GM21381 (cell line): ENCODE data around the gene ARID1B.

Experiments
- ATAC-seq: cut with Tn5 transposase; IDR thresholded peaks from one replicate; pipeline ENCODE4 v1.9.1; 2021; ENCODE audit warnings: mild to moderate bottlenecking, moderate library complexity; ENCODE audit not compliant: unreplicated experiment

ARID1B gene

DNA sequence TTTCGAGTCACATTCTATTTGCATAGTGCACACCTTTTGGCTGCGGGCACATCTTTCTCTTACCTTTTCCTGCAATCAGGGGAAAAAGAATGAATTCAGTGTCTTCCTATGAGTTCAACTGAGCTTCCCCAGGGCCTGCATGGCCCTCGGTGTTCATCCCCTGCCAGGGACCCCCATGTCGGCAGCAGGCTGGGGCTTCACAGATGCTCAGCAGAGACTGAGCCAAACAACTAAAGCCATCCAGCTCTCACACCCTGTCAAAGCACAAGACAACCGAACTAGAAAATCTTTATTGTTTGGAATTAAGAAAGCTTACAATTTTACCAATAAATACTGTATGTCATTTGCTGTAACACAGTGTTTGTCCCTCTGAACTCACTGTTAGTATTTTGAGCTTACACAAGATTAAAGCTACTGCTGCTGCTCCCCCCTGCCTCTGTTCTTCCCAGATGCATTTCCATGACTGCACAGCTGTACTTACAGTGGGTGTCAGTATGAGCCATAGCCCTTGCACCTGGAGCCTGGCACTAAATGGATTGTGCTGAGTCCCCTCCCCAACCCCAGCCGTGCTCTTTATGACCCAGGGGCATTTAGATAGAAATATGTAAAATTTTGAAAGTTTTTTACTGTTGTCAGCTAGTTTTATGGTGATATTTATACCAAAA, 340.4 kb downstream of the ARID1B start:
- no peak for ATAC-seq

DNA sequence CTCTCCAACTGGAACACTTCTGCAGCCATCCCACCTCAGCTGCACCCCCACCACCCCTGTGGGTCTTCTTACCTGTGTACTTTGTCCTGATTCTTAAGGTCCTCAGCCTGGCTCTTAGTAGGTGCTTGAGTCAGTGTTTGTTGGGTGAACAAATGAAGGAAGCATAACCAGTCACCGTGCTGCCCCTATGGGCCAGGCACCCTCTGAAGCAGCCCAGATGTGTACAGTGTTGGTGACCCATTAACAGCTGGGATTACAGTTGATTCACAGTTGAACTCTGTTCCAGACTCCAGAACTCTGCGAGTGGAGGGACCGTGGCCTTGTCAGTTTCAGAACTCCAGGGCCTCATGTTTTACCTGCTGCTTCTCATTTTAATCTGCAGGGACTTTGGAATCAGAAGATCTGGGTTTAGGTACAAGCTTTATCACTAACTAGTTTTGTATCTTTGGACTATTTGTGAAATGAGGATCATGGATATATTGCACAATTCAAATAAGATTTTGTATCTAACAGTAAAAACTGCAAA, 342.4 kb downstream of the ARID1B start:
- no peak for ATAC-seq

DNA sequence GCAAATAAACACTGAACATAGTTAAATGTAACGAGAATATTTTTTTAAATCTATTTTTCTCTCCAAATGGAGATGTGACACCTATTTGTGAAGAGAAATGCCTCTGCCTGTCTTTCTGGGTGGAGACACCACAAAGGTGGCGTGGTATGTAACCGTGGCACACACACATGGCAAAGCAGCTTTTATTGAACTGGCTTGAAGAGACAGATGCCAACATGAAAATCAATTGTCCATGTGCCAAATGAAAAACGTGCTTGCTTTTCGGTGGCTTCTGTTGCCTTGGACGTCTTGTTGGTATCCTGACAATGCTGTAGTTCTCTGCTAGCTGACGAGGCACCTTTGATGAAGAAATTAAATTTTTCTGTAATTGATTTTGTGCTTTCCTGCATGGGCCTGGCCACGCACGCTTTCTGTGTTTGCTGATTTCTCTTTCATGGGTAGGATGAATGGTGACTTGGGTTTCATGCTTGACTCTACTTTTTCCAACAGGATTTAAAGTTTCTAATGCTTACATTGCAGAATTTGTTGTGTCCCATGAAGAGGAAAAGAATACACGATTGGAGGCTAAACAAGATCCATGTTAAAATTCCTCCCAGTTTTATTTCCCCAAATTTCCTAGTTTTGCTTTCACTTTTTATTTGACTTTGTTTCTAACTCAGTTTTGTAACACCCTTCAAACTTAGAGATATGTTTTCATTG, 343.5 kb downstream of the ARID1B start:
- ATAC-seq, result no peak

DNA sequence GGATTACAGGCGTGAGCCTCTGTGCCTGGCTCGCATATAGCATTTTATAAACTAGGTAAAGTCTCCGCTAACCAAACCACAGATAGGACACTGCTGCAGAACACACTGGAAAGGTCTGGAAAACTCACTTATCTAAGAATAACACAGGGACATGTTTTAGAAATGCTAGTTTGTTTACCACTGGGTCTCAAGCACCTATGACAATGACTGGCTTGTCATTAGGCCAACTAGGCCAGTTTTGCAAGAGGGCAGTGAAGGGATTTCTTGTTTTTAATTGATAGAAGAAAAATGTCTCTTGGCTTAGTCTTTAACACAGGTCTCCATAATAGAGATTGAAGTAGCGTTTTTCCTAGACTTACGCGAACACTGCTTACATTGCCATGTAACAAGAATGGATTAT, 344.7 kb downstream of the ARID1B start:
- no peak for ATAC-seq

DNA sequence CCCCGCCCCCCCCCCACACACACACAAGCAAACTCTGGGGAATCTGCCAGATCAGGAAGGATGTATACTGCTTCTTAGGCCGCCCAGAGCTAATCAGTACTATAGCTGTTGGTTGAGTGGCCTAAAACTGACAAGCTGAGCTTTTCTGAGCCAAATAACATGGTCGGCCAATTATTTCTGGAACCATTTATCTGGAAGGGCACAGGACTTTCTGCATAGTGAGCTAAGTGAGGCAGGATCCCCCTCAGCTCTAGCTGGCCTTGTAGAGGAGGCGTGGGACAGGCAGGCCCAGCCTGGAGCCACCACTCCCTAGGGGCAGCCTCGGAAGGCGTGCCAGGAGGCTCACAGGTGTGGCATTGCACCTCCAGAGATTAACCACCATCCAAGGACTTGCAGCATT, 346.1 kb downstream of the ARID1B start:
- no peak for ATAC-seq

DNA sequence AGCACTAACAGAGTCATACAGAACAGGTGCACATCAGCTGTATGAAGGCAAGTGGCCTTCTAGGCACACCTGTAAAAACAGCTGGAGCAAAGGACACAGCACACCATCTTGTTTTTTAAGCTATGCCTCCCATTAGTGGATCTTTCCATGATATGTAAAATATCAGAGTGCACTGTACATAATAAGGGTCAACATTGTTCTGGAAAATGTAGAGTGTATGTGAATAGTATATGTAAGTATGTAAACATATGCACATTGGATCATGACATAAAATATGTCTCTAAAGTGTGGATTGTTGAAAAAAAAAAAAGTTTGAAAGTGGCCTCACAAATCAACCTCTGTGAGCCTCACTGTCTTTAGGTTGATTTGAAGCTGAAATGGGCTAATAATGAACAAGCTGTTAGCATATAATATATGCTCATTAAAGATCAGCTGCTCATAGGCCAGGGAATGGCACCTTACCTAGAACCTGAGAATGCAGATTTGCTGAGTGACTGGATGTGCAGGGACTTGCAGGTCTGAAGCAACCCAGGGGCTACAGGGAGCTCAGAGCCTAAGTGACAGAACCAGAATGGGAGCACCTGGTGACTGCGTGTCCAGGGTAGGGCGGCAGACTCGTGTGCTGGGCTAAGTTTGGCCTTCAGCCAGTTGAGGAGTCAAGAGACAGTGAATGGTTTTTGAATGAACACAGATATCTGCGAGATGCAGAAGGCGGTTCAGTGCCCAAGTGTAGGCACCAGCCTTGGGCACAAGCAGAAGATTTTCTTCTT, 347.5 kb downstream of the ARID1B start:
- no peak for ATAC-seq

DNA sequence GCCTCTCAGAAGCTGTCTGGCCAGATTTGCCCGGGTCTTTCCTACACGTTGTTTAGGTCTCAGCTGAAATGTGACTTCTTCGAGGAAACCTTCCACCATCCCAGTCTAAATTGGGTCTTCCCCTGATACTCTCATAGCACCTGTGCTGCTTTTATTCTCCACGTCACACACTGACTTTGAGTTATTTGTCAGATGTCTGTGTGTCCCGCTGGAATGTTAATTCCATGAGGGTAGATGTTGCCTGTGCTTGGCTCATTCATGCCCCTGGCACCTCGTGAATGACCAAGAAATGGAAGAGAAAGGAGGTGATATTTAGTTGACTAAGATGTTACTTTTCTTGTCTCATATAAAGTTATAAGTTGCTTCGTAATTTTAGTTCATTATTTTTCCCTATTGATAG, 348.4 kb downstream of the ARID1B start:
- ATAC-seq, result no peak

DNA sequence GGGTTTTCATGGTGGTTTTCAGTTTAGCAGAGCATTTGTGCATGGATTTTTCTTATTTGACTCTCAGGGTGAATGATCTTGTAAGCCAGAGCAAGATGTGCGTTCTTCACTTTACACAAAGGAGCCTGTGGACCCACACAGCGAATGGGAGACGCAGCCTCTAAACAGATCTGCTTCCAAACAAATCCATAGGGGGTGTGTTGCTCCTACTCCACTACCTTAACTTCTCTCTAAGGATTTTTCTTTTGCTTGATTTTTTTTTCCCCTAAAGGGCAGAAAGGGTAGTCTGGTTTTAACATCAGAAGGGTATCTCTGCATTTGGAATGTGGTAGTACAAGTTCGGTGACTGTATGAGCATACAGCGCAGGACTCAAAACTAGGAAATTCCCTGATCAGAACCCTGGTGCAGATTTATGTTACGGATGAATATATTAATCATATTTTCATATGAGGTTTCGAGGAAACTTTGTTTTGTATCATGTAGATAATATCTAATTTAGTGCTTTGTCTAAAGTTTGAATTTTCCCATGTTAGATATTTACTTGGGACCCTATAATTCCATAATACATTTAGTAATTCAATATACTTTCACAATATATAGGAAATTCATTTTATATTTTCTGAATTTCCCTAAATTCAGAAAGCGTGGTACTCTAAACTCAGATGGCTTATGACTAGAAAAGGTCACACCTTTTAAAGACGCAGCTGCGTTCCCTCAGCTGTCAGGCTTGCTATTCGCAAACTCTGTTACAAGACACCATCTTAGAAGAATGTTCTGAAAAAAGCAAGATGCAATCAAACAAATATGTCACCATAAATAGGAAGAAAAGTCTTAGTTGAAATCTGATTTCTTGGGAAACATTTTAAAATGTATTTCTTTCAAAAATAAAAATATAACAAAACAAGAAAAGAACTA, 349.3 kb downstream of the ARID1B start:
- no peak for ATAC-seq

DNA sequence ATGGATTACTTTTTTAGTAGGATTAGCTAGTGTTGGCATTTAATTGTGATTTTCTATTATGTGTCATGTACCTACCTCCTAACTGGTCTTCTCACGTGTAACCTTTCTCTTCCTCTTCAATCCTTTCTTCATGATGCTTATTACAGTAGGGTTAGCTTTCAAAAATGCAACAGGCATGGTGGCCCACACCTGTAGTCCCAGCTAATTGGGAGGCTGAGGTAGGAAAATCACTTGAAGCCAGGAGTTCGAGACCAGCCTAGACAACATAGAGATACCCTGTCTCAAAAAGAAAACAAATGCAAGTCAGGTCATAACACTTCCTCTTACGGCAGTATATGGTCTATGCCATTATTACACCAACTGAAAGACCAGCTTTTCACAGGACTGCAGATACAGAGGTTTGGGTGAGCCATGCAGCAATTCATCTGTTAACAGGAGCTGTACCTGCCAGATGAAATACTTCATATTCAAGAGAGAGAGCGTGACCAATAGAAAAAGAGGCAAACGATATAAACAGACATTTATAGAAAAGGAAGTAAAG, 351.1 kb downstream of the ARID1B start:
- no peak for ATAC-seq

DNA sequence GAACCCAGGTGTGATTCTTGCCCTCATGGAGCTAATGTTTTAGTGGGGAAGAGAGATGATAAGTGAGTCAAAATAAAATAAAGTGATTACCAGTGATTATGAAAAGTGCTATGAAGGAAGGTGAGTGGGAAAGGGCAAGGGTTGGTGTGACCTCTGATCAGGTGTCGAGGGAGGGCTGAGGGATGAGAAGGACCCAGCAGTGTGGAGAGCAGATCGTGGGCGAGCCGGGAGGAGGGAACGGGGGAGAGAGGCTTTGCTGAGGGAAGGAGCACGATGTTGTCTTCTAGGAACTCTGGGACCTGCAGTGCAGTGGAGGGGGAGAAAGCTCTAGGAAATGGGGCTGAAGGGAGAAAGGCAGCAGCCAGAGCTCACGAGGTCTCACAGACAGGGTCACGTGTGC, 354.1 kb downstream of the ARID1B start:
- no peak for ATAC-seq

DNA sequence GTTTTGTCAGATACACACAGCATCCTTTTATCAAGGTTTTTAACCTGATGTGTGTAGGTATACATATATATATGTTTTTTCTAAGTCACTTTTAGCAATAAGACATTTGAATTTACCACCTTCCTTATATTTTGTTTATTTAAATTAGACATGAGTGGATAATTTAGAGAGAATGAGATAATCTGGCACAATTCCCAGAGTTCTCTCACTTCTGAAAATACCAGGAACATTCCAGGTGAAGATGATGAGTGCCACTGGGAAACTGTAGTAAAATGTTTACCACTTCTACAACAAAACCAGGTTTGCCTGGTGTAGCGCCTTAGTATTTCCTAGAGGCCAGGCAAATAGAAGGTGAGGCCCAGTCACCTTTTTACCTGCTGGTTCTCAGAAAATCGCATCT, 356.7 kb downstream of the ARID1B start:
- no peak for ATAC-seq

DNA sequence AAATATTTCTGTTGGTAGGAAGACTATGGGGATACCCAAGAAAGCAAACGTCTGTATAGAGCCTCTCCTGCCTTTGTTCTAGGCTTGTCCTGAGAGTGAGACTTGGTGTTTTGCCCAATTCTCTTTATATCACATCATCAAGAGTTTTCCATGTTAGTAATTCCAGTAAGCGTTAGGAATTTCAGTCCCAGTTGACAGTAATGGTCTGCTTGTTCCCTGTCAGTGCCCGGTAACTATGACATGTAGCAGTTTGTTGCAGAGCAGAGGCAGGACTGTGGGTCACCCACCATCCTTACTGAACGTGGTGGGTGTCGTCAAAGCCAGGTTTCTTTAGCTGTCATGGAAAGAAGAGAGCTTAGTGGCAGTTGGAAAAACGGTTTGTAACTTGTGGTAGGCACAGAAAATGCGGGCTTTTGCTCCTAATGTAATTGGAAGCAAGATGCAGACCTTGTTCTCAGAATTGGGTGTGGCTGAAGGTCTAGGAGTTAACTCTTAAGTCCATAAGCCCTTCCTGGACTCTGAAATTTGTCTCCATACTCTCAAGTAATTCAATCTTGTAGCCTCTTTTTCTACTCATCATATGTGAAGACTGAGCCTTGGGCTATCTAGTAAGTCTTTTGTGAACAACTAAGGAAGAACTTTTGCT, 357.3 kb downstream of the ARID1B start:
- ATAC-seq, result no peak

DNA sequence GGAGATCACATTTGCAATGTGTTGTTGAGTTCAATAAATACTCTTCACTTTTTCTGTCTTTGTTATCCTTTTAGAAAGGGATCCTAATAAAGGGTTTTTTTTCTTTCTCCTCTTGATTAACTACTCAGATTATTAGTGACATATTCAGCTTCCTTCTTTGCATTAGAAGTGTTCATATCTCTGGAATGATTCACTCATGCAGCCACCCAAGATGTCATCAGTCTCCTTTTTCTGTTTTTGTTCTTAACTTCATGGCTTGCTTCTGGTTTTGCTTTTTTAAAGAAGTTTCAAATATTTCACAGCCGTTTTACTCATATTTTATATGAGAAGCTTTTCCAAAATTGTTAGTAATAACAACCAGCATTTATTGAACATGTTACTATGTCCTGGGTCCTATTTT, 358.5 kb downstream of the ARID1B start:
- ATAC-seq, result no peak

DNA sequence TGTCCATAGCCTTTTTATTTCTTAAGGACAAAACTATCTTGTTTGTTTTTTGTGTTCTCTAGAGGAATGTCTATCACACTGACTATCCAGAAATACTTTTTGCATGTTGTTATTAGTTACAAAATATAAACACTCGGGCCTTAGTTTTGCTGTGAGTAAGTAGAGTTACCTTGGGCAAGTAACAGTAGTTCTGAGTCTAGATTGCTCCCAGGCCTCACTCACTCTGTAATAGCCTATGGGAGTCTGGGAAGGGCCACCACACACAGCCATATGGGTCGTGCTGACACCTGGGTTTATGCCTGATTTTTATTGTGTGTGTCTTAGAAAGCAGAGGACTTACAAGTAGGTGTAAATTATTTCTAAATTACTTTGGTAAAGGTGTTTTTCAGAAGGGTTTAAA, 360.3 kb downstream of the ARID1B start:
- no peak for ATAC-seq

DNA sequence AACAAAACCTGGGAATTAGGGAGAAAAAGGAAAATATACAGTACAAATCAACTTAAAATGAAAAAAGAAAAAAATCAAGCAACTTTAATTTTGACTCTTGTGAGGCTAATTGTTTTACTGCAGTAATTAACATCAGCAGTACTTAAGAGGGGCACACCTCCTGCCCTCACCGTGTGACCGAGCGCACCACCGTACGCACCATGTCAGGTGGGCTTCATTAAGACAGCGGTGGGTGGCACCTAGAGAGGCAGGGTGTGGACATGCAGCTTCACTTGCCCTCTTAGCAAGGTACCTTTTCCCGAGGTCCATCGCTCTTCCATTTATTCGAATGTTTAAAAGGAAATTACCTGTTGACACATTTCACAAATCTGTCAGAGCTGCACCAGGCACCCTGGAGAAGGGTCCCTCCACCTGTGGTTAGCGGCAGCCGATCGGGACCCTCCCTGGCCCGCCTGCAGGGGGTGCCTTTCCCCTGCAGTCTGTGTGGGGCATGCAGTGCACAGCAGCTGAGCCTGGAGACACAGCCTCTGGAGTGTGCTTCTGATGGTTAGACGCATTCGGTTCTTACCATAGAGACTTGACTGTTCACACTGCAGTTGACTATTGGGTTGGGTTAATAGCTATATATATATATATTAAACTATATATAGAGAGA, 362.0 kb downstream of the ARID1B start:
- ATAC-seq, result no peak

DNA sequence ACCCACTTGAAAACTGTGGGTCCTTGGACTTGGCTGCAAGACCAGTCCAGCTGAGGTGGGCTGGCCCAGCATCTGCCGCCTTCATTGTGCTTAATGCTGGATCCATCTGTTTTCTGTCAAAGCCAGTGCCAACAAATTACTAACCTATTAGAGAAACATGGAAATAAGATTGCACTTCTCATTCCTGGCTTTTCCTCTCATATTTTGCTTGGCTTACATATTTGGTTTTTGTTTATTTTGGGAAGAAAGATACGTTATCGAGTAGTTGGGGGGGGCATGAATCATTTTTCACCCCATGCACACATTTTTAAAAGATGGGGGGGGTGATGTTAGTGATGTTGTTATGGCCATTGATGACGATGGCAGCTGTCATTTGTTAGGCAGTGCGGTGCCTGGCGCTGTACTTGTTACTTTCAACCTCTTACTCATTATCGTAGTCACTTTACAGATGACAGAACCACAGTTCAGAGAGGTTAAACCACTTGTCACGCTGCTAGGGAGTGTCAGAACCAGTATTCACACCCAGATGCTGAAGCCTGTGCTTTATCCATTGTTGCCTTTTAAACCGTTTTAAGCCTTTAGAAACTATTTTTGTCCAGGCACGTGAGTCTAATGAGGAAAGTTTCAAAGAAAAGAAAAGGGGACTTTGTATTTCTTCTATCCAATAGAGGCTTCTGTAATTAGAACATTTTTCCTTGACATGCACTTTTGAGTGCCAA, 366.2 kb downstream of the ARID1B start:
- ATAC-seq, result no peak

DNA sequence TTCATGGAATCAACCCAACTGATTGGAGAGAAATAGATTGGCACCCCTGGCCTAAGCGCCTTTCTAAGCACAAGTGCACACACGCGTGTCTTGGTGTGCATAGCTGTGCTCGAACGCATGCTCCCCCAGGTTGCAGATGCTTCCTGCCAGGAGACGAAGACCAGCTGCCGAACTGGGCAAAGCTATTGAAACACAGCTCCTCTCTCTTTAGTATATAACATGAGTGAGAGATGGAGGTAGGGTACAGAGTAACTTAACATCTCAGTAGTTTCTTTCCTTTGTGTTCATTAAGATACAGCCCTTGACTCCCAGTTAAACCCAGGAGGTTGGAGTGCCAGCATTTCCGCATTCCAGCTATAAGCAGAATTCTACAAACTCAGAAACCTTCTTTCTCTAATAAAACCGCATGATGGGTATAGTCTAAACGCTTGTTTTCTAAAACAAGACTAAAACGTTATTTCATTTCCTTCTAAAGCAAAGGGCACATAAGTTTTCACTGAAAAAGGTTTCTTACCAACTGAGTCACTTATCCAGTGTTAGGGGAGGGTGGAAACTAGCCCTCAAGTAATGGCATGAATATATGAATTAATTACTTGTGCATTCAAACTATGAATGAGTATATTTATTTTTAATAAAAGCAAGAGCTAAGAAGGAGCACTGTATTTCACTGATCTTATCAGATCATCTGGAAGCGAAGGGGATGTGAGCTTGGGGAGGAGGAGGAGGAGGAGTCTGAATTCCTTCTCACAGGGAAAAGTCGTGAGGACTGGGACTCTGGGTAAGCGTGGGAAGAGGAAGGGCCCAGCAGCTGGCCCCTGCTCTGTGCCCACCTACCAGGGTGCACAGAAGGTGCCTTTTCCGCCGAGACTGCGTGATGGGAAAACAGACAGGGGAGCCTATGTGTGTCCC, 367.0 kb downstream of the ARID1B start:
- no peak for ATAC-seq
